Chondrocyte (in vitro differentiated cells): ENCODE results near the gene CLK1. TPM values are rescaled to one million over a fixed set of nuclear protein-coding genes. Genes with fewer than 3 reads are reported as not detected.
"Not testable (repeated sequence)": the region's sequence is repeated elsewhere in the genome, so short reads cannot be mapped to it uniquely, and the experiment has no call there.

Experiments used
- DNase-seq: peaks from one replicate; pipeline ENCODE4 v3.0.0; 2021; ENCODE audit warnings: mixed read lengths, low spot score
- H3K27ac Mint-ChIP-seq: one replicate; pipeline ENCODE4 v1.8.0; 2021; ENCODE audit warnings: mild to moderate bottlenecking, moderate library complexity, mixed read lengths; ENCODE audit not compliant: unreplicated experiment
- H3K27me3 Mint-ChIP-seq: 2 replicates; pipeline ENCODE4 v1.8.0; 2021; ENCODE audit warnings: low read depth, mixed read lengths
- H3K36me3 Mint-ChIP-seq: 2 replicates; pipeline ENCODE4 v1.8.0; 2021; ENCODE audit warnings: low read depth, mixed read lengths
- H3K4me1 Mint-ChIP-seq: 2 replicates; pipeline ENCODE4 v1.8.0; 2021; ENCODE audit warnings: low read depth, mild to moderate bottlenecking, mixed read lengths
- H3K4me3 Mint-ChIP-seq: one replicate; pipeline ENCODE4 v1.8.0; 2021; ENCODE audit warnings: mild to moderate bottlenecking, moderate library complexity, mixed read lengths; ENCODE audit not compliant: unreplicated experiment
- H3K9me3 Mint-ChIP-seq: 2 replicates; pipeline ENCODE4 v1.8.0; 2021; ENCODE audit warnings: low read depth, mixed read lengths
- total RNA-seq: library from RNA; stranded (reverse); gene quantifications from 3 replicates; pipeline ENCODE4 v1.2.1, GENCODE V29; 2021
- TF ChIP-seq, protein P1 (sequence below): fragments of 200-600 bp; sonication (generic); IDR thresholded peaks from 2 replicates; pipeline ENCODE4 v1.5.0; 2021; ENCODE audit warnings: antibody characterized with exemption, mild to moderate bottlenecking, moderate library complexity

CLK1 gene
- total RNA-seq, 1 donor from 2014 or later: 58.4 TPM

DNA sequence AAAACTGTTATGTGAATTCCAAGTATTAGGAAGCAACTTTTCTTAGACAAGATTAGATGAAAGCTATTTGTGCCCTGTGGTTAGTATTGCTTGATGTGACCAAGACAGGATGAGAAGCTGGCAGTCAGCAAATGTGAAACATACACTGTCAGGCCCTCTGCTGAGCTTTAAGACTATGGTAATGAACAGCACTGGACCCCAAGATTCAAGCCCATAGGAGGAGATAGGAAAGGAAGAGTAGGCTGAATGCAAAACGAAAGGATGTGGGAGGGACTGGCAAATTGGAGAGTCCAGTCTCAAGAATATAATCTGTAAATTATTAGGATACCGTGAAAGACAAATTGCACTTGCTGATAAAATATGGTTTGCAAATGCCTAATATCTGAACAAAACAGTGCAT is 36.4 kb downstream of the CLK1 start:
- Mint-ChIP-seq H3K27me3 (no peaks in the 10 kb centered on the region), H3K9me3 (no peaks in the 10 kb centered on the region), H3K36me3 (peaks cover 2% of the 10 kb centered on the region), H3K4me1 (peaks cover 4% of the 10 kb centered on the region), H3K4me3 (no peak overlapping the region), H3K27ac (no peak overlapping the region)
- TF ChIP-seq, protein P1, sequence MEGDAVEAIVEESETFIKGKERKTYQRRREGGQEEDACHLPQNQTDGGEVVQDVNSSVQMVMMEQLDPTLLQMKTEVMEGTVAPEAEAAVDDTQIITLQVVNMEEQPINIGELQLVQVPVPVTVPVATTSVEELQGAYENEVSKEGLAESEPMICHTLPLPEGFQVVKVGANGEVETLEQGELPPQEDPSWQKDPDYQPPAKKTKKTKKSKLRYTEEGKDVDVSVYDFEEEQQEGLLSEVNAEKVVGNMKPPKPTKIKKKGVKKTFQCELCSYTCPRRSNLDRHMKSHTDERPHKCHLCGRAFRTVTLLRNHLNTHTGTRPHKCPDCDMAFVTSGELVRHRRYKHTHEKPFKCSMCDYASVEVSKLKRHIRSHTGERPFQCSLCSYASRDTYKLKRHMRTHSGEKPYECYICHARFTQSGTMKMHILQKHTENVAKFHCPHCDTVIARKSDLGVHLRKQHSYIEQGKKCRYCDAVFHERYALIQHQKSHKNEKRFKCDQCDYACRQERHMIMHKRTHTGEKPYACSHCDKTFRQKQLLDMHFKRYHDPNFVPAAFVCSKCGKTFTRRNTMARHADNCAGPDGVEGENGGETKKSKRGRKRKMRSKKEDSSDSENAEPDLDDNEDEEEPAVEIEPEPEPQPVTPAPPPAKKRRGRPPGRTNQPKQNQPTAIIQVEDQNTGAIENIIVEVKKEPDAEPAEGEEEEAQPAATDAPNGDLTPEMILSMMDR: no peak
- no peak for DNase-seq

DNA sequence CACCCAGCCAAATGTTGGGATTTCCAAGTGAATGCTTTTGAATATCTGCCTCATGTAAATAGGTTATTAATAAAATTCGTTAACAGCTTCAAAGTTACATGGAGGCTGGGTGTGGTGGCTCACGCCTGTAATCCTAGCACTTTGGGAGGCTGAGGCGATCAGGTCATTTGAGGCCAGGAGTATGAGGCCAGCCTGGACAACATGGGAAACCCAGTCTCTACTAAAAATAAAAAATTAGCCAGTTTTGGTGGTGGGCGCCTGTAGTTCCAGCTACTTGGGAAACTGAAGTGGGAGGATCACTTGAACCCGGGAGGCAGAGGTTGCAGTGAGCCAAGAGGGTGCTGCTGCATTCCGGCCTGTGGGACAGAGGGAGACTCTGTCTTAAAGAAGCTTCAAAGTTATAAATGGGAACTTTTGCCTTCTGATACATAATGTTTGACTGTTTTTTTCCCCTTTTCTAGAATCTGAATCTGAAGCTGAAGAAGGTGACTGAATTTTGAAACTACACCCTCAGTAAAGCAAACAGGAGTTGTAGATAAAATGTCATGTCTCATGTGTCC is 42.7 kb downstream of the CLK1 start:
- Mint-ChIP-seq H3K27ac (no peak overlapping the region), H3K4me3 (no peak overlapping the region), H3K9me3 (no peaks in the 10 kb centered on the region), H3K36me3 (peaks cover 38% of the 10 kb centered on the region), H3K4me1 (peaks cover 4% of the 10 kb centered on the region), H3K27me3 (no peaks in the 10 kb centered on the region)
- DNase-seq: no peak
- TF ChIP-seq, protein P1: no peak

DNA sequence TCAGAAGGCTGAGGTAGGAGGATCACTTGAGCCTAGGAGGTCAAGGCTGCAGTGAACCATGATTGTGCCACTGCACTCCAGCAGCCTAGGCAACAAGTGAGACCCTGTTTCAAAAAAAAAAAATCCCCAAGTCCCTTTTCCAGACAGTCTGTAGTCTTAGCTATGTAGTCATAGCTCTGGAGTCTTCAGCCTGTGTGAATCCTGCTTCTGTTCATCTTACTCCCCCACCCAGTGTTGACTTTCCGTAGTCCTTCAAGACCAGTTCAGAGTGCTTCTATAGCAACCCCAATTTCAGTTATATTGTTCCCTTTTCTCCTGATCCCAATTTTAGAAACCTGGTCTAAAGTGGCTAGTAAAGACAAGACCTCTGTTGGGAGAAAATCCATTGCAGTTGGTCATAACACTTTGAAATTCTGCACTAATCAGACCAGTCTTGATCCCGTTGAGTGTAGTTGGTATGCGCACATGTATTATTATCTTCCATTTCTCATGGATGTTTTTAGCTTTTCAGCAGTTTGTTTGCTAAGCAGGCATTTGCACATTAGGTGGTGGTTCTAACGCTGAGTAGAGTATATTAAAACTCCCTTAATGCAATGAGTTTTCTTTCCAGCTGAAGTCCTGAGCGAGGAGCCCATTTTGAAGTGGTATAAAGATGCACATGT is 43.8 kb downstream of the CLK1 start:
- no peaks in the 10 kb centered on the region for H3K27me3 Mint-ChIP-seq
- no peak for DNase-seq
- H3K9me3 Mint-ChIP-seq: no peaks in the 10 kb centered on the region
- H3K36me3 Mint-ChIP-seq: peaks cover 45% of the 10 kb centered on the region
- no peak overlapping the region for H3K4me3 Mint-ChIP-seq
- H3K27ac Mint-ChIP-seq: no peak overlapping the region
- TF ChIP-seq, protein P1: no peak
- peaks cover 4% of the 10 kb centered on the region for H3K4me1 Mint-ChIP-seq

DNA sequence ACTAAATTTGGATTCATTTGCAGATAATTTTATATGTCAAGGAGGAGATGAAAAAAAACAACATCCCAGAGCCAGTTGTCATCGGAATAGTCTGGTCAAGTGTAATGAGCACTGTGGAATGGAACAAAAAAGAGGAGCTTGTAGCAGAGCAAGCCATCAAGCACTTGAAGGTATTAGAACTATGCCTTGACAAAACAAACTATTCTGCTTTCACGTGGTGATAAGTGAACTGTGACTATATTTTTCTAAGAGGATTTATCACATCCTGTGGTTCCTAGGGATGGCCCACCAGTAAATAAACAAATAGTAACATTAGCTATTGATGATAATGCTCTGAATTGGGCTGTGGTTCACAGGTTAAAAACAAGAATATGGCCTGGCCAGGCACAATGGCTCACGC is 45.7 kb downstream of the CLK1 start:
- H3K4me3 Mint-ChIP-seq, DNase-seq, H3K27me3 Mint-ChIP-seq, H3K9me3 Mint-ChIP-seq, H3K27ac Mint-ChIP-seq: not testable (repeated sequence)
- H3K36me3 Mint-ChIP-seq: peaks cover 51% of the 10 kb centered on the region
- peaks cover 14% of the 10 kb centered on the region for H3K4me1 Mint-ChIP-seq

DNA sequence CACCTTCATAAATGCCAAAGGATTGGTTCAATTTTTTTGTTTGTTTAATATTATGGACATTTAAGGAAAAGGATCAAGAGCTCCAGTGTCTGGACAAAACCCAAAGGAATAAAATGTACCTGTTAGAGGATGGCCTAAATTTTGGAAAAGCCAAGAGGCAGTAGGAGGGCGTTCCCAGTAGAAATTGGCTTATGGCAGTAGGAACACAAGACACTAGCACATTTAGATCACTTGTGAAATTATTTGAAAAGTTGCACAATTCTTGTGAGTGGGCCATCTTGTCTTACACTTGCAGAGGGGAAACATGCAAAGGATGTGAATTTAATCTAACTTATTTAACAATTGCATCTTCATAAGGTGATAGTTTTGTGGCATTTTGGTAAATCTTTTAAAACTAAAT is 49.5 kb downstream of the CLK1 start:
- Mint-ChIP-seq H3K4me3 (no peak overlapping the region), H3K4me1 (peaks cover 42% of the 10 kb centered on the region), H3K36me3 (peaks cover 34% of the 10 kb centered on the region), H3K9me3 (no peaks in the 10 kb centered on the region), H3K27ac (no peak overlapping the region), H3K27me3 (no peaks in the 10 kb centered on the region)
- no peak for DNase-seq
- TF ChIP-seq, protein P1: no peak

DNA sequence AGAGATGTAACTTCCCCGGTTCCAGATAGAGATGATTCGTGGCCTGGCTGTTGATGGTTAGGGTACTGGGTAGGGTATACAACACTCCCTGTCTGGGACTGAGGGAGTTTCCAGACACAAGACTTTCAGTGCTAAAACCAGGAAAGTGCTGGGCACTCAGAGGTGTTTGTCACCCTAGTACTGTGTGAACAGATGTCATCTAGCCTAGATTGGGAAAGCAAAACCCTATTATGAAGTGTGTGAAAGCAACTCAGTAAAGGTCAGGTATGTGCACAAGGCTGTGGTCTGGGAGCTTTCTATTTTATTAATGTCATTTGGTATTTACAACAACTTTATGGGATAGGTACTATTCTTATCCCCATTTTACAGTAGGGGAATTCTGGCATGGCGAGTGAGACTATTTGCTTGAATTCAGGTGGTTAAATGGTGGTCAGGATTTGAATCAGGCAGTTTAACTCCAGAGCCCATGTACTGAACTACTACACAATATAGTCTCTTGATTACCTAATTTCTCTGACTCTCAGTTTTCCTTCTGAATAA is 50.1 kb downstream of the CLK1 start:
- Mint-ChIP-seq H3K4me3 (no peak overlapping the region), H3K27me3 (no peaks in the 10 kb centered on the region), H3K36me3 (peaks cover 32% of the 10 kb centered on the region), H3K9me3 (no peaks in the 10 kb centered on the region), H3K4me1 (peaks cover 47% of the 10 kb centered on the region), H3K27ac (peak overlapping the region; percentile 33)
- TF ChIP-seq, protein P1: no peak
- no peak for DNase-seq
